Tibial nerve (tissue), 4 donors: ENCODE results near the gene VSIR. TPM values are rescaled to one million over a fixed set of nuclear protein-coding genes. Genes with fewer than 3 reads are reported as not detected.

Experiments
- DNase-seq, 2 donors: peaks; one replicate each; pipeline ENCODE4 v3.0.0-alpha.2; 2019; ENCODE audit warnings: low spot score in 2 of 2
- H3K27ac ChIP-seq, 4 donors: fragments of 200-600 bp; sonication (generic) in 3 of 4; one replicate each; pipeline ENCODE4 v1.5.1; 2017 to 2019; ENCODE audit warnings: mild to moderate bottlenecking in 1 of 4
- H3K27me3 ChIP-seq, 2 donors: fragments of 200-600 bp; sonication (generic) in 1 of 2; one replicate each; pipeline versions ENCODE4 v1.5.1 to v1.6.0; 2017 to 2019
- H3K36me3 ChIP-seq, 3 donors: fragments of 200-600 bp; sonication (generic); one replicate each; pipeline ENCODE4 v1.5.1; 2018 to 2019
- H3K4me1 ChIP-seq, 4 donors: fragments of 200-600 bp; sonication (generic) in 3 of 4; one replicate each; pipeline ENCODE4 v1.5.1; 2017 to 2019
- H3K4me3 ChIP-seq, 4 donors: fragments of 200-600 bp; sonication (generic) in 3 of 4; one replicate each; pipeline ENCODE4 v1.5.1; 2017 to 2019; ENCODE audit warnings: mild to moderate bottlenecking in 1 of 4, moderate library complexity in 1 of 4
- H3K9me3 ChIP-seq, 4 donors: fragments of 200-600 bp; sonication (generic) in 3 of 4; one replicate each; pipeline ENCODE4 v1.5.1; 2017 to 2019
- CTCF ChIP-seq, 5 experiments: fragments of 200-600 bp in 3 of 5; fragments of 450-650 bp in 2 of 5; sonication (generic) in 3 of 5; IDR thresholded peaks; one replicate each; pipeline ENCODE4 v1.5.1; 2016 to 2019; ENCODE audit warnings: antibody characterized with exemption in 5 of 5, mild to moderate bottlenecking in 3 of 5, moderate library complexity in 2 of 5
- EP300 ChIP-seq, 2 donors: sonication (generic); formaldehyde crosslinking; IDR thresholded peaks; one replicate each; pipeline ENCODE4 v1.6.1; 2017; ENCODE audit warnings: antibody characterized with exemption in 2 of 2, mild to moderate bottlenecking in 1 of 2
- POLR2A ChIP-seq, 2 donors: fragments of 450-650 bp; IDR thresholded peaks; one replicate each; pipeline ENCODE4 v1.6.1; 2017; ENCODE audit warnings: antibody characterized with exemption in 2 of 2, mild to moderate bottlenecking in 2 of 2, moderate library complexity in 2 of 2
- whole genome bisulfite sequencing, 2 donors: methylation state at CpG; one replicate each; pipeline ENCODE4 v1.1.5; 2018; 5-methylcytosine and 5-hydroxymethylcytosine counted together
- total RNA-seq, 4 donors: library from RNA; depleted of rRNA; stranded (reverse); fragments of >200 nt; gene quantifications; one replicate each; pipeline ENCODE4 v1.1.0, GENCODE V29; 2016

Gene VSIR
- total RNA-seq, 4 donors from 2014 or later: 133 to 227 (median 151) TPM

GRCh38 chr10:71725249-71725648 lies 48.1 kb downstream of the VSIR start:
- no peak overlapping the region for H3K4me3 ChIP-seq
- H3K4me1 ChIP-seq: peaks cover 0 to 51% (median 39%) of the 10 kb centered on the region in 4 donors
- TF ChIP-seq EP300 (IDR thresholded peaks at IDR 0.05) (no peak), CTCF (IDR thresholded peaks at IDR 0.05) (no peak), POLR2A (IDR thresholded peaks at IDR 0.05) (no peak)
- 93 to 96% methylated on average over 4 to 11 of the region's 14 CpGs for WGBS, 2 donors
- H3K27ac ChIP-seq: peak overlapping the region in 1 of 4 donors; percentile 77
- DNase-seq: no peak
- H3K36me3 ChIP-seq: no peaks in the 10 kb centered on the region
- H3K27me3 ChIP-seq: no peaks in the 10 kb centered on the region
- no peaks in the 10 kb centered on the region for H3K9me3 ChIP-seq

GRCh38 chr10:71724539-71724938 lies 48.8 kb downstream of the VSIR start:
- no peak for DNase-seq
- no peak overlapping the region for H3K4me3 ChIP-seq
- WGBS, 2 donors: 90 to 94% methylated on average over 3 to 6 of the region's 6 CpGs

DNA sequence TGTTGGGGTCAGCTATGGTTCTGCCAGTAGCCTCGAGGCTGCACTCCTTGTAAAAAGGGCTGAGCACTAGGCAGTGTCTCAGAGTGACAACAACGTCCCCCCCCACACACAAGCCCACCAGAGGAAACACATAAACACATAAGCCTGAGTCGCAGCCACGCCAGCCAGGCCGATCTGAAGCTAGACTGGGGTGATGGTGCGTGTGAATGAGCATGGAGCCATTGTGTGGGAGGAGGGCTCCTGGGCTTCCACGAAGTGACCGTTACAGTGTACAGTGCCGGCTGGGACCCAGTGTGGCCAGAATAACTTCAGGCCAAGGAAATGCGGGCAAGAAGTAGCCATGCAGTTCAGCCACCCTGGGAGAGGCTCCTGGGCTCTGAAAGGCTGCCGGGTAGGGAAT lies 50.0 kb downstream of the VSIR start:
- Histone ChIP-seq H3K36me3 (no peaks in the 10 kb centered on the region), H3K4me1 (peaks cover 0 to 57% (median 42%) of the 10 kb centered on the region in 4 donors), H3K4me3 (no peak overlapping the region), H3K9me3 (no peaks in the 10 kb centered on the region), H3K27me3 (no peaks in the 10 kb centered on the region), H3K27ac (no peak overlapping the region)
- DNase-seq: no peak
- no peak for TF ChIP-seq POLR2A (IDR thresholded peaks at IDR 0.05)
- no peak for TF ChIP-seq EP300 (IDR thresholded peaks at IDR 0.05)
- TF ChIP-seq CTCF (IDR thresholded peaks at IDR 0.05): no peak
- 80 to 88% methylated on average over 11 of the region's 11 CpGs for WGBS, 2 donors

More at GRCh38 chr10:71724539-71724938, 48.8 kb downstream of the VSIR start:
- TF ChIP-seq CTCF (IDR thresholded peaks at IDR 0.05) (no peak), EP300 (IDR thresholded peaks at IDR 0.05) (no peak), POLR2A (IDR thresholded peaks at IDR 0.05) (no peak)
- H3K9me3 ChIP-seq: no peaks in the 10 kb centered on the region
- H3K36me3 ChIP-seq: no peaks in the 10 kb centered on the region
- H3K27me3 ChIP-seq: no peaks in the 10 kb centered on the region
- H3K4me1 ChIP-seq: peaks cover 0 to 57% (median 43%) of the 10 kb centered on the region in 4 donors
- H3K27ac ChIP-seq: no peak overlapping the region

DNA sequence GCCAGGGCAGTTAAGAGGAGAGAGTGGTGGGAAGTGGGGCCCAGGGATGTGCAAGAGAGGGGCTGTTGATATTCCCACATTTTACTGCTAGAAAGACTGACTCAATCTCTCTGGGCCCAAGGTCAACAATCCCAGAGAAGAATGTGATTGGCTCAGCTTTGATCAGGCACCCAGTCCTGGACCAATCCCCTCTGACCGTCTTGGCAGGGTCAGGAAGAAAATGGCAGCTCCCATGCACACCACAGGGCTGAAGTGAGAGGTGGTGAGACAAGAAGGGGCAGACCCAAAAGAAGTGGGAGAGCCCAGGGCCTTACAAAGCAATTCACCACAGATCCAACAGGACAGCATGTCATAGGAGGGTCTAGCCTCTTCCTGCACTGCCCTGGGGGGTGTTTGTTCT lies 50.5 kb downstream of the VSIR start:
- Histone ChIP-seq H3K27ac (no peak overlapping the region), H3K4me1 (peaks cover 0 to 57% (median 42%) of the 10 kb centered on the region in 4 donors), H3K36me3 (no peaks in the 10 kb centered on the region), H3K27me3 (no peaks in the 10 kb centered on the region), H3K9me3 (no peaks in the 10 kb centered on the region), H3K4me3 (no peak overlapping the region)
- no peak for TF ChIP-seq CTCF (IDR thresholded peaks at IDR 0.05)
- TF ChIP-seq POLR2A (IDR thresholded peaks at IDR 0.05): no peak
- no peak for TF ChIP-seq EP300 (IDR thresholded peaks at IDR 0.05)
- DNase-seq: no peak
- 80 to 84% methylated on average over 1 of the region's 1 CpG for WGBS, 2 donors

DNA sequence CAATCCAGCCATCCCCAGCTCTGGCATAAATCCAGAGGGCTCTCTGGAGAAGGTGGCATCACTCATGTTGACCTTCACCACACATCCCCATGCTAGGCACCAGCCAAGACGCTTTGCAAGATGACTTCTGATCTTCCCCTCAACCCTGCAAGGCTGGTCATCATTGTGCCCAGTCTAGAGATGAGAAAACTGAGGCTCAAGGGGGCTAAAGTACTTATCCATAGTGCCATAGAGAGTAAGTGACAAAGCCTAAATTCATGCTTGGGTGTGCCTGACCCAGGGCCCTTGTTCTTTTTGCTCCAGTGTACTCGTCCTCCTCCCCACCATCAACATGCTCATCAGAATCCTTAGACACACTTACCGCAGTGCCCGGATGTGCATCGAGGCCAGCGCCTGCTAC lies 52.0 kb downstream of the VSIR start:
- Histone ChIP-seq H3K4me1 (peaks cover 0 to 57% (median 40%) of the 10 kb centered on the region in 4 donors), H3K4me3 (no peak overlapping the region), H3K9me3 (no peaks in the 10 kb centered on the region), H3K27me3 (no peaks in the 10 kb centered on the region), H3K36me3 (no peaks in the 10 kb centered on the region), H3K27ac (no peak overlapping the region)
- WGBS, 2 donors: 95 to 98% methylated on average over 6 of the region's 6 CpGs
- no peak for DNase-seq
- no peak for TF ChIP-seq POLR2A (IDR thresholded peaks at IDR 0.05)
- TF ChIP-seq CTCF (IDR thresholded peaks at IDR 0.05): no peak
- TF ChIP-seq EP300 (IDR thresholded peaks at IDR 0.05): no peak
